ENCODE measurements around the gene GPC1. TPM values are rescaled to one million over a fixed set of nuclear protein-coding genes. Genes with fewer than 3 reads are reported as not detected.

Gene GPC1
- total RNA-seq, 1 donor from 2014 or later: 88.0 TPM

DNA sequence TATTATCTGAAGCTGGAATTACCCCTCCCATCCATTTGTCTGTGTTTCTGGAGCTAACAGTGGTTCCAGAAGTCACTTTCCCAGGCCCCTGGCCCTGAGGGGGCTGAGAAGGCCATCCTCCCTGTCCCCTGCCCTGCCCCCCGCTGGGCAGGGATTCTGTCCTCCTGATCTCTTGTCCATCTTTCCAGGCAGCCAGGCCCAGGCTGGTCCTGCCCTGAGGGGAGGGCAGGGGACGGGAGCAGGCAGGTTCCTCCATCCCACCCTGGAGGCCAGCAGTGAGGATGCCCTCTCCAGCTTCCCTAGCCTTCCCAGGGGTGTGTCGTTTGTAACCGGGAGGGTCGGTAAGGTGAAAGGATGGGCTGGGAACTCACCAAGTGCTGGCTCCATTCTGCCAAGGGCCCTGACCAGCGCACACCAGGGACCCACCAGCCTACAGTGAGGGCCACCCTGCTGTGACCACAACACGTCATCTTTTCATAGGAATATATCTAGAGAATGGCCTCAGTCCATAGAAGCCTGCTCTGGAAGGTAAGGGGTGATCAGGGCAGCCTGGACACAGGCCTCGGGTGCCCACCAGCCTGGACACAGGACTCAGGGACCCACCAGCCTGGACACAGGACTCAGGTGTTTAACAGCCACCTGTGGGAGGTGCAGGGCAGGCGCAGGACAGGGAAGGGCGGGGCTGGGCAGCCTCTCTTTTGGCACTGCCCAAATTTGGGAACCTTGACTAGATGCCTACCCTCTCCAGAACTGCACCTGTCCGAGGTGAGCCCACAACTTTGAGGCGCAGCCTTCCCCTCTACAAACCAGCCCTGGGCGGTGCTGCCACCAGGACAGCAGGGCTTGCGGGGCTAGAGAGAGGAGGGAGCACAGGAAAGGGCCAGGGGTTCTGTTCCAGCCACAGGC is 35.8 kb upstream of the GPC1 start:
- peaks cover 11% of the 10 kb centered on the region for H3K4me1 Mint-ChIP-seq
- H3K36me3 Mint-ChIP-seq: no peaks in the 10 kb centered on the region
- DNase-seq (ENCODE audit: low spot score in 2 of 2, unreplicated experiment in 2 of 2): no peak
- no peaks in the 10 kb centered on the region for H3K9me3 Mint-ChIP-seq
- H3K27me3 Mint-ChIP-seq (ENCODE audit: low read depth): no peaks in the 10 kb centered on the region
- no peak overlapping the region for H3K27ac Mint-ChIP-seq
- no peak overlapping the region for H3K4me3 Mint-ChIP-seq
- TF ChIP-seq CTCF (IDR thresholded peaks at IDR 0.05; ENCODE audit: unreplicated experiment): no peak

GRCh38 chr2:240400371-240401161 is 34.9 kb upstream of the GPC1 start:
- Mint-ChIP-seq H3K9me3 (no peaks in the 10 kb centered on the region), H3K4me3 (no peak overlapping the region), H3K36me3 (no peaks in the 10 kb centered on the region), H3K27me3 (ENCODE audit: low read depth) (no peaks in the 10 kb centered on the region), H3K27ac (no peak overlapping the region), H3K4me1 (peaks cover 11% of the 10 kb centered on the region)
- no peak for TF ChIP-seq CTCF (IDR thresholded peaks at IDR 0.05; ENCODE audit: unreplicated experiment)
- peak in 1 of 2 experiments; percentile 36 for DNase-seq (ENCODE audit: low spot score in 2 of 2, unreplicated experiment in 2 of 2)

DNA sequence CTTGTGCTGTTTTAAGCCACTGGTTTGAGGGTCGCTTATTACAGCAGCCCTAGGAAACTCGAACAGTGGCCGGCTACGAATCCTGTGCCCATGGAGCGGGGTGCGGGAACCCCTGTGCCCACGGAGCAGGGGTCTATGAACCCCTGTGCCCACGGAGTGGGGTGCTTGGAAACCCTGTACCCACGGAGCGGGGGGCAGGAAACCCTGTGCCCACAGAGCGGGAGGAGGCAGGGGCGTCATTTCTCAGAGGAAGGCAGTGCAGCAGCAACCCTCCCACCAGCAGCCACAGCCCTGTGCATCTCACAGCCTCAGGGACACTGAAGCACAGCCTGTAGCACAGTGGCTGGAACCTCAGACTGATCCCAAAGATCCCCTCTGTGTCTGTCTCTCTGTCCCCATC is 34.2 kb upstream of the GPC1 start:
- TF ChIP-seq CTCF (IDR thresholded peaks at IDR 0.05; ENCODE audit: unreplicated experiment): no peak
- H3K4me3 Mint-ChIP-seq: no peak overlapping the region
- H3K9me3 Mint-ChIP-seq: no peaks in the 10 kb centered on the region
- DNase-seq (ENCODE audit: low spot score in 2 of 2, unreplicated experiment in 2 of 2): peak in 1 of 2 experiments; percentile 31
- H3K36me3 Mint-ChIP-seq: no peaks in the 10 kb centered on the region
- no peak overlapping the region for H3K27ac Mint-ChIP-seq
- H3K4me1 Mint-ChIP-seq: peaks cover 11% of the 10 kb centered on the region
- H3K27me3 Mint-ChIP-seq (ENCODE audit: low read depth): no peaks in the 10 kb centered on the region

GRCh38 chr2:240401781-240402551 is 33.5 kb upstream of the GPC1 start:
- Mint-ChIP-seq H3K27ac (no peak overlapping the region), H3K9me3 (no peaks in the 10 kb centered on the region), H3K4me3 (no peak overlapping the region), H3K4me1 (peaks cover 11% of the 10 kb centered on the region), H3K27me3 (ENCODE audit: low read depth) (no peaks in the 10 kb centered on the region), H3K36me3 (no peaks in the 10 kb centered on the region)
- peak in 1 of 2 experiments; percentile 36 for DNase-seq (ENCODE audit: low spot score in 2 of 2, unreplicated experiment in 2 of 2)
- TF ChIP-seq CTCF (IDR thresholded peaks at IDR 0.05; ENCODE audit: unreplicated experiment): no peak

DNA sequence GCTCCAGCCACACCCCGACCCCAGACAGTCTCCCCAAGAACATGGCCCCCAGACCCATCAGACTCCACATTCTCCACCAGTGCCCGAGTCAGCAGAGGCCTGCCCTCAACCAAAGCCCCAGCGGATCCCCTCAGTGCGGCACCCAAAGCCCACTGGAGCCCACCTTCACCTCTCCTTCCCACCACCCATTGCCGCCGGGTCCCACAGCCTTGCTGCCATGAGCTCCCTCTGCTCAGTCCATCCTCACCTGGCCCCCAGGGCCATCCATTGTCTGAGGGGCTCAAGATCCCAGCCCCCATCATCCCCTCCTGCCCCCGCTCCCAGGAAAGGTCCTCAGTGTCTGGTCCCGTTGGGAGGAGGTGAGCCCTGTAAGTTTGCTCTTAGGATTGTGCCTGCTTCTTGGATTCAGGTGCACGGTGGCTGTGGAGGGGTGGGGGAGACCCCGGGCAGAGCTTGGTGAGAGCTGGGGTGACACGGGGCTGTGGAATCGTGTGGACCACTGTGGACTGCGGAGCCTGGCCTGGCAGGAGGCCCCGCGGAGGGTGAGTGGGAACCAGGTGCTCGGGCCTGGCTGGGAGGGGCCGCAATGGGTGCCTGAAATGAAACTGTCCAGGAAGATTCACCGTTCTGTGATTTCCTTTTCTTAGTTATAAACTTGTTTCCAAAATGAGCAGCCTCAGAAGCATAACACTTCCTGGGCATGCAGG is 32.7 kb upstream of the GPC1 start:
- Mint-ChIP-seq H3K27me3 (ENCODE audit: low read depth) (no peaks in the 10 kb centered on the region), H3K27ac (no peak overlapping the region), H3K4me1 (peaks cover 11% of the 10 kb centered on the region), H3K9me3 (no peaks in the 10 kb centered on the region), H3K36me3 (no peaks in the 10 kb centered on the region), H3K4me3 (no peak overlapping the region)
- no peak for DNase-seq (ENCODE audit: low spot score in 2 of 2, unreplicated experiment in 2 of 2)
- TF ChIP-seq CTCF (IDR thresholded peaks at IDR 0.05; ENCODE audit: unreplicated experiment): no peak

Data from mesothelial cell of epicardium (in vitro differentiated cells).